ENCODE results near the gene STIL.
"Not testable (repeated sequence)": the region's sequence is repeated elsewhere in the genome, so short reads cannot be mapped to it uniquely, and the experiment has no call there.

The STIL gene

DNA sequence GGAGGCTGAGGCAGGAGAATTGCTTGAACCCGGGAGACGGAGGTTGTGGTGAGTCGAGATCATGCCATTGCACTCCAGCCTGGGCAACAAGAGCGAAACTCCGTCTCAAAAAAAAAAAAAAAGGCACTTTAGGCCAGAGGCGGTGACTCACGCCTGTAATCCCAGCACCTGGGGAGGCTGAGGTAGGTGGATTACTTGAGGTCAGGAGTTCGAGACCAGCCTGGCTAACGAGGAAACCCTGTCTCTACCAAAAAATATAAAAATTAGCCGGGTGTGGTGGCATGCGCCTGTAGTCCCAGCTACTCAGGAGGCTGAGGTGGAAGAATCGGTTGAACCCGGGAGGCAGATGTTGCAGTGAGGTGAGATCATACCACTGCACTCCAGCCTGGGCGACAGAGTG lies 6.0 kb upstream of the STIL start:
- not testable (repeated sequence) for DNase-seq

- DNase-seq = no peak
Observed at GRCh38 chr1:47317841-47318240, 3.9 kb upstream of the STIL start.

DNA sequence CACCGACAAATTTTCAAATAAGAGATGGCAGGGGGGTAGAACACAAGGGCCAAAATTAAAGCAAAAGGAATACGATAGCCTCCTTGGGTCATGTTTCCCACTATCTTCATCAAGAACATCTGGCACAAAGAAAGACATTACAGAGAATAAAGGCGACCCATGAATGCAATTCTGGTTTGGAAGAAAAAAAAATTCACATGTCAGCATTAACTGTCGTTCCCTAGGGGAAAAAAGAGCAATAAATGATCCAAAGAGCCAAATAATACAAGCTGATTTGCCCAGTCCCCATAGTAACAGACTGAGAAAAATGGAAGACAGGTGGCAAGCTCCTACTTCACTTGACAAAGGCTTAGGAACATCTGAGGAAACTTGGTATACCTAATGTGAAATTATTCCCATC lies 4.5 kb downstream of the STIL start:
- DNase-seq = no peak

DNA sequence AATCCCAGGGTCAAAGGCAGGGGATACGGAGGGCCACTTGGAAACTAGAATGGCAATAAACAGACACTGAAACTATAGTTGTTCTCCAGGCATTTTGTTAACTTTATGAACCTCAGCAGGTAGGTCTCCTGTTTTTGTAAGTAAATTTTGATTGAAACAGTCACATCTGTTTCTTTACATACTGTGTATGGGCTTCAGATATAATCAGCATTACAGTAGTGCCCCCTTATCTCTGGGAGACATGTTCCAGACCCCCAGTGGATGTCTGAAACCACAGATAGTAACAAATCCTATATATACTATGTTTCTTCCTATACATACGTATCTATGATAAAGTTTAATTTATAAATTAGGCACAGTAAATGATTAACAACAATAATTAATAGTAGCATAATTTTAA lies 11.5 kb downstream of the STIL start:
- DNase-seq = no peak

GRCh38 chr1:47298025-47298699 lies 15.8 kb downstream of the STIL start:
- DNase-seq = no peak

DNA sequence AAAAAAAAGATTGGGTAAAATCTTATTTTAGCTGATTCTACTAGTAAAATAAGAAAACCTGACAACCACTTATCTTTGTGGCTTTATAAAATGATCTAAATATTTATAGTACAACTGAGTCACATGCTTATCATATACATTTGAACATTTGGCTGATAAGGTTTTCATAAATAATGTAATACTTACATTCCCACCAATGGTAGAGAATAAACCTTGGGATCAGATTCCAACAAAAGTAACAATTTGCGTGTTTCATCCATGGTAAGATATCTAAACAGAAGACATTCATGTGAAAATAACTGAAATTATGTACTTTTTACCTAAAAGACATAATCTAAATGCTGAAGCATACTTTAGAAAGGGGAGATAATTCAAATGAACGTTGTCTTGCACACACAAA lies 18.4 kb downstream of the STIL start:
- no peak for DNase-seq

DNA sequence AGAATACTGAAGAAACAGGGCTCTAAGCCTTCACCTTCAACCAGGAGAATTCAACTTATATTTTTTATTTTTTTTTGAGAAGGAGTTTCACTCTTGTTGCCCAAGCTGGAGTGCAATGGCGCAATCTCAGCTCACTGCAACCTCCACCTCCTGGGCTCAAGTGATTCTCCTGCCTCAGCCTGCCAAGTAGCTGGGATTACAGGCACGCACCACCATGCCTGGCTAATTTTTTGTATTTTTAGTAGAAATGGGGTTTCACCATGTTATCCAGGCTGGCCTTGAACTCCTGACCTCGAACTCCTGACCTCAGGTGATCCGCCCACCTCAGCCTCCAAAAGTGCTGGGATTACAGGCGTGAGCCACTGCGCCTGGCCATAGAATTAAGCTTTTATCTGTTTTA lies 19.1 kb downstream of the STIL start:
- DNase-seq = not testable (repeated sequence)

- not testable (repeated sequence) for DNase-seq
Observed at GRCh38 chr1:47288116-47288515, 25.8 kb downstream of the STIL start.

GRCh38 chr1:47280142-47280541 lies 33.8 kb downstream of the STIL start:
- no peak for DNase-seq

DNA sequence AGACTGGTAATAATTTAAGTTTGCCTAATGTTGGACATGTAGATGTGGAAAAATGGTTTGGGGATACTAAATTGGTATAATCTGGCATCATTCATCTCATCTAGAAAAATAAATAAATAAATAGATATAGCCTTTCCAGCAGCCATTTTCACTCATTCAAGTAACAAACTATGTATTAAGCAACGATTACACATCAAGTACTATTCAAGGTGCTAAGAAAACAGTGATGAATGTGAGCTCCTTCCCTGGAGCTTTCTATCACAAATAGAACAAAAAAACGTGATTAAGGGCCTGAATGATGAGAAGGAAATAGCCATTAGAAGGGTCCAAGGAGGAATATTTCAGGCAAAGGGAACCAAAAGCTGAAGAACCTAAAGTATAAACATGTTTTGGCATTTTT lies 37.1 kb downstream of the STIL start:
- no peak for DNase-seq

GRCh38 chr1:47275811-47276210 lies 38.1 kb downstream of the STIL start:
- DNase-seq = not testable (repeated sequence)

DNA sequence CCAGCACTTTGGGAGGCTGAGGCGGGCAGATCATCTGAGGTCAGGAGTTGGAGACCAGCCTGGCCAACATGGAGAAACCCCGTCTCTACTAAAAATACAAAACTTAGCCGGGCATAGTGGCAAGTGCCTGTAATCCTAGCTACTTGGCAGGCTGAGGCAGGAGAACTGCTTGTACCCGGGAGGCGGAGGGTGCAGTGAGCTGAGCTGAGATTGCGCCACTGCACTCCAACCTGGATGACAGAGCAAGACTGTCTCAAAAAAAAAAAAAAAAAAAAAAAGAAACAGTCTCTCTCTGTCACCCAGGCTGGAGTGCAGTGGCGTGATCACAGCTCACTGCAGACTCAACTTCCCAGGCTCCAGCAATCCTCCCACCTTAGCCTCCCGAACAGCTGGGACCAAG lies 48.4 kb downstream of the STIL start:
- not testable (repeated sequence) for DNase-seq

GRCh38 chr1:47262787-47263413 lies 51.0 kb downstream of the STIL start:
- no peak for DNase-seq

DNA sequence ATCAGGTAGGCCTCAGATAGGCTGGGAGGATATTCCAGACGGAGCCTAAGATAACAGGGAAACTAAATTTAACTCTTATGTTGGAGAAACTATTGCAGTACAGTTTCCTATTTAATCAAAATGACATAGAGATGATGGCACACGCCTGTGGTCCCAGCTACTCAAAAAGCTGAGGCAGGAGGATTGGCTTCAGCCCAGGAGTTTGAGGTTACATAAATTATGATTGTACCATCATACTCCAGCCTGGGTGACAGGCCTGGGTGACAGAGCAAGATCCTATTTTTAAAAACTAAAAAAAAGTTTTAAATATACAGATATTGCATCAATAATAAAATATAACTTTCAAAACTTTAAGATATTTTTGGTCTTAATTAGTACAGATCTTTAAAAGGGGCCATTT lies 56.7 kb downstream of the STIL start:
- no peak for DNase-seq

DNA sequence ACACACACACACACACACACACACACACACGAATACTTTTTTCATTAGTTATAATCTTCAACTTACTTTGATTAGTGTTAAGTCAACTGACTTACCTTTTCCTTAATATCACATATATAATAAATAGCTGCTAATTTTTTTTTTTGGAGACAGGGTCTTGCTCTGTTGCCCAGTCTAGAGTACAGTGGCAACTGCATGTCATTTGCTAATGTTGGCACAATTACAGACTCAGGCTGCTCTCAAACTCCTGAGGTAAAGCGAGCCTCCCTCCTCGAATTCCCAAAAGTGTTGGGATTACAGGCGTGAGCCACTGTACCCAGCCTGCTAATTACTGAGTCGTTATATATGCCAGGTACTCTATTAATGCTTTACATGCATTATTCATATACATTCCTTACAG lies 61.2 kb downstream of the STIL start:
- DNase-seq = no peak

DNA sequence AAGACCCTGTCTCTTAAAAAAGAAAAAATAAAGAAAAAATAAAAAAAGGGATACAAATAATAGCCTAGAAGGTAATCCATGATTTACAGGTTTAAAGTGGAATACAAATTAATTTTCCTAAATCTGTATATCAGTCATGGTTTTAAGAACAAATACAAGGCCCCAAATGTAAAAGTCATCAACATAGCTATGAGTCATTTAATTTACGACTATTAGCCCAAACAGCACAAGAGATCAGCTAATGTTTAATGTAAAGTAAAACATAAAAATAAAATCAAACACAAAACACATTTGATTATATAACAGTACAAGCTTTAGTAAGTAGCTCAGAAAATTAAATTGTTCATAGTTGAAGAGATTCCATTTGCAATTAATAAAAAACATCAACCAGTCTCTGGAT lies 61.6 kb downstream of the STIL start:
- no peak for DNase-seq

GRCh38 chr1:47249755-47250154 lies 64.2 kb downstream of the STIL start:
- DNase-seq = no peak

DNA sequence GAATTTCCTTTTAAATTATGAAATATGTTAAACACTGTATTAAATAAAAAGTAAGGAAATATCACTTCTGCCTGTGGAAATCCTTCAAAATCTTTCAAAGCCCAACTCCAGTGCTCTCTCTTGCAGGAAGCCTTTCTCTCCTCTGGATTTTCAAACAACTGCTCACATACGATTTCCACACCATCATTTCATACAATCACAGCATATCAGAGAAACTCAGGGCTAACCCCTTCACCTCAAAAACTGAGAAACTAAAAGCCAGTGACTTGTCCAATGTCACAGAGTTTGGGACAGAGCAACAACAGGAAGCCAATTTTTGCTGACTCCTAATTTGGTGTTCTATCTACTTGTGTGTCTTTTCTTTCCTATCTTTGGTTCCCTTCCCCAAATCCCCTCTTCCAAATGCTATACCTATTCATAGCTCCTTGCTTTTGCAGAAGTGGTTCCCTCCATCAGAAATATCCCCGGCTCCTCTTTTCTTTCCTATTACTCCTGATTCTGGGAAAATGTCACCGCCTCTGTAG lies 69.5 kb downstream of the STIL start:
- DNase-seq = no peak

- DNase-seq = no peak
Observed at GRCh38 chr1:47243910-47244309, 70.0 kb downstream of the STIL start.

GRCh38 chr1:47241114-47242113 lies 72.5 kb downstream of the STIL start:
- DNase-seq = no peak

DNA sequence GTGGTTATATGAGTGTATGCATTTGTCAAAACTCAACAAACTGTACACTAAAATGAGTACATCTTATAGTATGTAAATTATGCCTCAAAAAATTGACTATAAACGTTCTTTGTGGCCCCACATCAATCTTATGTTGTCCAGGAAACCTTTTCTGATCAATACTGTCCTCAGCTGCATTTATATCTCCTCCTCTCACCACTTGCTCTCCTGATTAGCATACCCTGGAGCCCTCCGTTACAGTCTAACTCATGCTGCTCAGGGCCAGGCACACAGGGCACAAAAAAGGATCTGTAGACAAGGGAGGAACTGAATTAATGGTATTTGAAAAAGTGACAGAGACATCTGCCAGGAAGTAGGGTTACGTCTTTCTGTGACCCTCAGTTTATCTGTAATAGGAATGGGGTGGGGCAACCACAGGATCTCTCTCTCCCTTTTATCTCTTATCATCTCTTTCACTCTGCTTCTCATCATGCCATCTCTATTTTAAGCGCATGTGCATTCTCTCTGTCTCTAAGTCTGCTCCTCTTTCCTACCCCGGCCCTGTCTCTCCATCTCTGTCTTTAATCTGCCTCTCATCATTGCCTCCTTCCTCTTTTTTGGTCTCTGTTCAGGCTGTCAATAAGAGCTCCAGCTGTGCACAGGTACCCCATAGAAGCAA lies 74.9 kb downstream of the STIL start:
- no peak for DNase-seq

GRCh38 chr1:47235806-47236205 lies 78.1 kb downstream of the STIL start:
- no peak for DNase-seq

Measured in C1 segment of cervical spinal cord (tissue), 14 donors.